Measurements from ENCODE around the gene BLMH.

DNA sequence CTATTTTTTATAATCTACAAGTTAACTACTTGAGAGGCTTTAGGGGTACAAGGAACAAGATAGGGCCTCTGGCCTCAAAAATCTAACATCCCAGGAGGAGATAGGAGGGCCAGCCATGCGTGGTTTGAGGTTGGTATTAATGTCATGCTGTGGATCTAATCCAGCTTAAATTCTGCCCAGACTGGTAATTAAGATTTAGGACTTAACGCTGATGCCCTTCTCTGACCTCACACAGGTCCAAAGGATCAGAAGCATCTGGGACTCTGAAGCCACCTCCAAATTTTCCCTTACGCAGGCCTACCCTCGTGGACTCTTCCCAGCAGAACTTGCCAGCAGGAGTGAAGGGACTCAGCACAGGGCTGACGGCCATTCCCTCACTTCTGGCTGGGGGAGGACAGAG is 71.3 kb downstream of the BLMH start:
- TF ChIP-seq, protein P1, sequence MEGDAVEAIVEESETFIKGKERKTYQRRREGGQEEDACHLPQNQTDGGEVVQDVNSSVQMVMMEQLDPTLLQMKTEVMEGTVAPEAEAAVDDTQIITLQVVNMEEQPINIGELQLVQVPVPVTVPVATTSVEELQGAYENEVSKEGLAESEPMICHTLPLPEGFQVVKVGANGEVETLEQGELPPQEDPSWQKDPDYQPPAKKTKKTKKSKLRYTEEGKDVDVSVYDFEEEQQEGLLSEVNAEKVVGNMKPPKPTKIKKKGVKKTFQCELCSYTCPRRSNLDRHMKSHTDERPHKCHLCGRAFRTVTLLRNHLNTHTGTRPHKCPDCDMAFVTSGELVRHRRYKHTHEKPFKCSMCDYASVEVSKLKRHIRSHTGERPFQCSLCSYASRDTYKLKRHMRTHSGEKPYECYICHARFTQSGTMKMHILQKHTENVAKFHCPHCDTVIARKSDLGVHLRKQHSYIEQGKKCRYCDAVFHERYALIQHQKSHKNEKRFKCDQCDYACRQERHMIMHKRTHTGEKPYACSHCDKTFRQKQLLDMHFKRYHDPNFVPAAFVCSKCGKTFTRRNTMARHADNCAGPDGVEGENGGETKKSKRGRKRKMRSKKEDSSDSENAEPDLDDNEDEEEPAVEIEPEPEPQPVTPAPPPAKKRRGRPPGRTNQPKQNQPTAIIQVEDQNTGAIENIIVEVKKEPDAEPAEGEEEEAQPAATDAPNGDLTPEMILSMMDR (IDR thresholded peaks at IDR 0.05; ENCODE audit: insufficient read depth, low read depth, low read length) = no peak
- no peak for TF ChIP-seq EZH2 (IDR thresholded peaks at IDR 0.05; ENCODE audit: insufficient read depth, low read length)

Data from astrocyte (in vitro differentiated cells and primary cell).